HG03135 (cell line): ENCODE measurements around the gene HOXA13.

Experiments
- ATAC-seq: cut with Tn5 transposase; IDR thresholded peaks from one replicate; pipeline ENCODE4 v1.9.1; 2021; ENCODE audit warnings: mild to moderate bottlenecking, moderate library complexity; ENCODE audit not compliant: unreplicated experiment

The HOXA13 gene

GRCh38 chr7:27160546-27161213 lies 39.2 kb downstream of the HOXA13 start:
- peak; percentile 53 for ATAC-seq

DNA sequence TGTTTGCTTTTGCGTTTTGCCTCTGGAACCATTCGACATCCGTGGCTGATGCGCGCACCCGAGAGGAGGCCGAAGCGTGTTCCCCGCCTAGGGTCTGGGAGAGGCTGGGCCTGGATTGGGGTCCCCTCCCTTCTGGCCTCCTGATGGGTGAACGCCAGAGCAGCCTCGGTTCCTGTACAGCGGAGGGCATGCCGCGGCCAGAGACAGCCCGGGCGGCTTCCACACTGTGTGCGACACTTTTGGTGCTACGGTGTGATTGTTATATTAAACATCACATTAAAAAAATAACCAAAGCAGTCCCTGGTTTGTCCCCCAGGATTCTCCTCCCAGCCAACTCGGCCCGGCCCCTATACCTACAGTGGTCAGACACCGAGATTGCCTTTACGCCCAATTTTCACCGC lies 39.7 kb downstream of the HOXA13 start:
- no peak for ATAC-seq

DNA sequence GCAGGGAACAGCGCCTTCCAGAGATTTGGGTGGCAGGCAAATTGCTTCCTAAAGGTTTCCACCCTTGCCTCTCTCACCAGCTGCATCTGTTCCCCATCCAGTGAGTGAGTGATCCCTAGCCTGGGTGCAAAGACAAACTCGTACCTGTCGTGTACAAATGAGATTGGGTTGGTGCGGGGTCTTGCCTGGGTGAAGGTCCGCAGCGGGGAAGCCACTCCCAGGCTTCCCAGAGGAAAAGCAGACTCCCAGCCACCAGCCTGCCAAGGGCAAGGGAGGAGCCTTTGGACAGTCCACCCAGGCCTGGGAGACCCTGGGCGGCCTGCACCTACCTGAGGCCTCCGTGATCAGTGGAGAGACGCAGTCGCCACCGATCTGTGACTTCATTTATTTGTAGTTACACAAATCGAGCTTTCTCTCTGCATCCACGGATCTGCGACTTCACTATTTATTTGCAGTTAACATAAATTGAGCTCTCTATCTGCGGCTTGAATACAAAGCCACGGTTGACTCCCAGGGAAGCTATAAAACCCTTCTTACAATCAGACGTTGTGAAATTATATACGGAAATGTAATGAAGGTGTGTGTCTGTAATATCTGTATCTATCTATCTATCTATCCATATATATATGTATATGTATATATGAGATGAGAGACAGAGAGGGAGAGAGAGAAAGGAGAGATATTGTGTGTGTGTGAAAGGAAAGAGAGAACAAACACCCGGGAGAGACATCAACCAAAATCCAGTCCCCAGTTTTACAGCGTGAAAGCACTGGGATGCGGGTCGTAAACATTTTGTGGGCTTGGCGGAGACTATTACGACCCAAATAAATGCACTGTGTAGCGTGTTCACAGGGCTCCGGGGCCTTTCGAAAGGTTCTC lies 40.4 kb downstream of the HOXA13 start:
- no peak for ATAC-seq

DNA sequence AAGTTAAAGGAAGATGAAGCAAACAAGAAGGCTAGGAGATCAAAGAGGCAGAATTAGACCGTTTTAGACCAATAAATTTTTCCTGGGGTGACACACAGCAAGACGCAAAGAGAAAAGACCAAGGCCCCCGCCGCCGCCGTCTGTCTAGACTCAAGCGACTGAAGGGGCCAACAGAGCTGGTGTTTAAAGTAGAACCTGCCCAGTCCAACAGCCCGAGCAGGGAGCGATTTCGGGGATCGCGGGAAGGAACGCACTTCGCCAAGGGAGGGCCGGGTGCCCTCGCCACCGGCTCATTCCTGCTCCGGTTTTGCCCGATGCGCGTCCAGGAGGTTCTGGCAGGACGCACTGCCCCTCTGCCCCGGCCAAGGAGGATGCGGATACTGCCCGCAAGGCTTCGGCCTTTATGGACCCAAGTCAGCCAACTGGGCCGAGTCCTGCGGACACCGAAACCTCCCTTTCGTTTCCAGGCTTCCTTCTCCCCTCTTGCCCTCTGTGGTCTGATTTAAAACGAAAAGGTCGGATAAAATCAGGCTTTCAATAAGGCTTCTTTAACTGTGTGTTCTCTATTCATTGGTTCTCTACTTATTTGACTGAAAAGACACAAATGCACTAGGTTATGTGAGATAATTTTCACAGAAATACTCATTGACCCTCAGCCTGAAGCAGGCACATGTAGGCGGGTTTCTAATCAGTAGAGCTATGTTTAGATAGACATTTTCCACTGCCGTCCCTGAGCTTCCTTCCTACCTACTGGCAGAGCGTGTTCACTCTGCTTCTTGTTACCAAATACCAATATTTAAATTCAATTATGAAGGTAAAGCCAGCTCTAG lies 41.2 kb downstream of the HOXA13 start:
- ATAC-seq = no peak

GRCh38 chr7:27157702-27158431 lies 42.0 kb downstream of the HOXA13 start:
- ATAC-seq = no peak

GRCh38 chr7:27156916-27157701 lies 42.8 kb downstream of the HOXA13 start:
- ATAC-seq = no peak

- ATAC-seq = no peak
These were observed 43.4 kb downstream of the HOXA13 start, which contains the start of gene HOXA7 for GRCh38 chr7:27156508-27156898. Gene HOXA7 (minus strand): TSS chr7:27156675. CDS start chr7:27156545, 130 bp downstream.

GRCh38 chr7:27155816-27156507 lies 43.9 kb downstream of the HOXA13 start:
- no peak for ATAC-seq

DNA sequence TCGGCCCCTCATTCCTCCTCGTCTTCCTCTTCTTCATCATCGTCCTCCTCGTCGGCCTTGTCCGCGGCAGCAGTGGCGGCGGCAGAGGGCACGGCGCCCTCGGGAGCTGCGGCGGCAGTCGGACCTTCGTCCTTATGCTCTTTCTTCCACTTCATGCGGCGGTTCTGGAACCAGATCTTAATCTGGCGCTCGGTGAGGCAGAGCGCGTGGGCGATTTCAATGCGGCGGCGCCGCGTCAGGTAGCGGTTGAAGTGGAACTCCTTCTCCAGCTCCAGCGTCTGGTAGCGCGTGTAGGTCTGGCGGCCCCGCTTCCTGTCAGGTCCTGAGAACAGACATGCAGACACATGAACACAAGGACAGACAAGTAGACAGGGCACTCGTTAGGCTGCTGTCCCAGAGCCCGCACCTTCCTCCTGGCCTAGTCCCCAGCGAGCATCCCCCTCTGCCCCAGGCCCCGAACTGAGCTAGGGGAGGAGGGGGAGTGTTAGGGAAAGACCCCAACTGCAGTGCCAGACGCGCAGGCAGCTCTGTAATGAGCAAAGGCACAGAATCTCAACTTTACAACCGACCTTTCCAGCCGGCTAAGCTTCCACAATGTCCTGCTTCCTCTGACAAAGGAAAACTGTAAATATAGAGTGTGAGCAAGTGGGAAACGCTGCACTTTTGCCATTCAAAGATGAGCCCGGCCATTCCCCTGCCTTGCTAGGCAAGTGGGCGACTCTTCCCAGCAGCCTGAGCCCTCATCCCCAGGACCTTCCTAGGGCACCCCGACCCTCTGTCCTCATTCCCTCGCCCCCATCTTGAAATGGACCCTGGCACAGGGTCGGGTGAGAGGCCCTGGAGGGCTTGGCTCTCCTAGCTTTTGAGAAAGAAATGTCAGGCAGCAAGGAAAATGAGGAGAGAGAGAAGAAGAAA lies 44.7 kb downstream of the HOXA13 start:
- ATAC-seq = no peak

DNA sequence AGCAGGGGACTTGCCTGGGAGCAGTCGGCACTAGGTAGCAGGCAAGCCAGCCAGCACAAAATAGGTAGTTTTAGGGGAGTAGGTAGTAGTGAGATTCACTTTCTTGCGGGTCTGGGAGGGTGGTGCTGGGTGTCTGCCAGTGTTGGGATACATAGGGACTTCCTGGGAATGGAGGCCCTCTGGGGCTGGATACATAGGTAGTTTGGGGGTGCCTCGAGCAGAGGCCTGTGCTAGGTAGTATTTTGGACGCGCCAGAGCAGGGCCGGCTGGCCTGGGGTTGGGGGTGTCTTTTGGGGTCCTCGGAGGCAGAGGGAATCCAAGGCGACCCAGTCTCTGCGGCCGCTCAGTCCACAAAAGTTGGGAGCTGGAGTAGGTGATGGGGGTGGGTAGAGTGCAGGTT lies 45.5 kb downstream of the HOXA13 start:
- ATAC-seq = no peak

DNA sequence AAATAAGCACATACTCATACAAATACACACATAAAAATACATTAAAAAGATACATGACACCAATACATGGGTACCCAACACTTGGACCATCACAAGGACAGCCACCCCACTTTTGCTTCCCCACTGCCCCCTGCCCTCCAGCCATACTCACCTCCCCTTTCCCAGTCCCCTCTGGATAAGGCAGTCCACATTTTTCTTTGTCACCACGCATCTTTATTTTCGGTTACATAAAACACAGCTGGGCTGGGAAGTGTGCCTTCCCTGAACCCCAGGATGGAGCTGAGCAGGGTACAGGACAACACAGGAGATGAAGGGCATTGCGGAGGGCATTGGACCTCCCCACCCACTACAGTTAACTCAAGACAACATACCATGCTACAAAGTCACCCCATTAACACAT lies 46.4 kb downstream of the HOXA13 start:
- no peak for ATAC-seq

- no peak for ATAC-seq
These were observed 47.0 kb downstream of the HOXA13 start for GRCh38 chr7:27152816-27153442.

DNA sequence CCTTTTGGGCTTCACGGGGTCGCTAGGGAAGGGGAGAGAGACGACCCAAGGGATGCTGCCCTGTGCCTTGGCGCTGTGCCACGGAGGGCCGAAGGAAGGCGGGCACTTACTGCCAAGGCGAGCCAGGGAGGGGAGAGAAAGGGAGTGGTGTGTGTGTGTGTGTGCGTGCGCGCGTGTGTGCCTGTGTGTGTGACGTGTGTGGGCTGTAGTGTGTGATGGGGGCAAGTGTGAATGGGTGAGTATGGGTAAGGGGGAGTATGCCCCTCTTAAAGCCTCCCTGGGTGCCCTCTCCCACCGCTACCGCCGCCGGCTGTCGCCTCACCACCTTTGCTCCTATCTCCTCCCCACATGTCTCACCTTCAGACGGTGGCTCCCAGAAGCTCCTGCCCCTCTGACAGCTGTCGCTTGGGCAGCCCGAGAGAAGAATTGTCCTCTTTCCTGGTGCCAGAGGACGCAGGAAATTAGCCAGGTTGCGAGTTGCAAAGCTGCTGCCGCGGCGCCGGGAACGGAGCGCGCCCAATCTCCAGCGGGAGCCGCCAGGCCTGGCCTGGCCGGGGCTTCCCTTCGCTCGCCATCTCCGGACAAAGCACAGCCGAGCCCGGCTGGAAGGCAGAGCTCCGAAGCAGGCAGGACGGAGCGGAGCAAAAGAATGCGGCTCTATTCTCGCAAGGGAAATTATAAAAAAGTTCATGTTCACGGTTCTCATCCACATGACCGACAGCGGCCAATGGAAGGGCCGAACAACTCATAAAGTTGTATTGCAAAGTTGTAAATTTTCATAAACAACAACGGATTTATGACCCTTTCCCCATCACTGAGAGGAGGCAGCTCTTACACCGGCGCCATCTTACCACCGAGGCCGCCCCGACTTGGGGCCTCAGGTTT lies 47.7 kb downstream of the HOXA13 start, which contains the start of gene HOXA3:
TSS of gene HOXA3 (minus strand) at position 653 of the 885 bp plus-strand sequence. CDS start 41,943 bp downstream, outside the sequence.
- ATAC-seq = no peak

GRCh38 chr7:27151341-27151930 lies 48.5 kb downstream of the HOXA13 start:
- no peak for ATAC-seq

DNA sequence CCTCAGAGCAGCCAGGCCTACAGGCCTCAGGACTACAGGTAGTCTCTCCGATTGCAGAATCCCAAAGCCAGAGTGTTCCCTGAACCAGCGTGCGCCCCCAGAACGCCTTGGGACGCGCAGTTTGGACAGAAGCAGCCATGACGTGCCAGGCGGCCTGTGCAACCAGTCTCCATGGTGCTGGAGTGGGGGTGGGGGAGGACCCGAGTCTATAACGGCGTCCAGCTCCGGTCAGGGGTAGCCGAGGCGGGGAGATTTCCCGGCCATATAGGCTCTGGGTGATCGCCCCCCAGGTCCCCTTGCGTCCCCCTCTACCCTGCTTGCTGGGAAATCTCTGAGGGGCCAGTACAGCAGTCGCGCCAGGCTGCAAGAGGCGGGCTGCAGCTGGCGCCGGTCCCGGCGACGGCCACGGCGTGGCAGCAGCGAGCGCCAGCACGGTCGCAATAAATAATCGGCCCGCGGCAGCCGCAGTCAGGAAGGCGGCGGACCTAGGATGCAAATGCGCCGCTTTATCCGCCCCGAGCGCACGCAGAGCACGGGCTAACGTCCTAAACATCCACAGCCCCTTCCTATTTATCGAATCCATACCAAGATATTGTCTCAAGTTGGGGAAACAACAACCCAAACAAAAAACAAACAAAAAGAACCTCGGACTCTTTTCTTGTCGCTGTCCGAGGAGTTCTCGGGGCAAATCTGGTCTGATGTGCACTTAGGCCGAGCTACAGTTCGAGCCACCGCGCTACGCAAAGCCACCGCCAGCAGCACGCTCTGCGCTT lies 49.1 kb downstream of the HOXA13 start:
- ATAC-seq = peak; percentile 72
